Measurements from ENCODE around the gene RIMBP2. TPM values are rescaled to one million over a fixed set of nuclear protein-coding genes. Genes with fewer than 3 reads are reported as not detected.
A peak's percentile ranks its signal among the peaks of the same experiment; 100 is the strongest.

RIMBP2 gene
- total and polyA plus RNA-seq, 9 donors, result 1.1 to 16.2 (median 3.5) TPM

DNA sequence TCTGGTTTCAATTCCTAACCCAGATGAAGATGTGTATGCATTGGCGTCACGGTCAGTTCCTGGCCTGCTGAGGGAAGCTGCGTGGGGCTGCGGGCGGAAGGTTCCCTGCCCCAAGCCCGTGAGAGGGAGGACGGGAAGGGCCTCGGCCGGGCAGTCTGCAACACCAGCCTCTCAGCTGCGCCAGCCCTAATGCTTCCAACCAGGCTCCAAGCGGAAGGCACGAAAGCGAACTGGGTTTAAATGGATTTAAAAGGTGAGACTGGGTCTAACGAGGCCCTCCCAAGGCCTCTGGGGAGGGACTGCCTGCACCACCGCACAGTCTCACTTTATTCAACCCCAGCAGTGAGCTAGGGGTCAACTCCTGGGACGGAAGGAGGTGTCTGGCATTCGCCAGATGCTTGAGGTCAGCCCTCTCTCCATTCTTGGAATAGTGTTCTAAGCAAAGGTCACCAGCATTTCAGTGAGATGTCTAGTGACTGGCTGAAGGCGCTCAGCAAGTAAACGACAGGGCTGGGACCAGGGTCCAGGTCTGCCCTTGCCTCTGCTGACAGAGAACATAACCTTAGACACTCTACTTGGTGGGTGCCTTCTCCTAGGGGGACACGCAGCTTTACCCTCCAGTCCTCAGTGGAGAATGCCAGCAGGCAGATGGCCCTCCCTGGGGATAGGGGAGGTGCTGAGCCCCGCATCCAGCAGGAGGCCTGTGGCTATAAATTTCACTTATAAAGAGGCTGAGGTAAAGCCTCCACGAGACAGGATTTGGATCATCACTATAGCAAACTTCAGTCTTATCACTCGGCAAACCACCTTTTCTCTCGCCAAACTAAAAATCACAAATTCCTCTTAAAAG lies 286.2 kb downstream of the RIMBP2 start:
- TF ChIP-seq POLR2A (IDR thresholded peaks at IDR 0.05) (no peak), CTCF (IDR thresholded peaks at IDR 0.05) (no peak), EP300 (IDR thresholded peaks at IDR 0.05) (no peak)
- 73 to 78% (median 75%) methylated on average over 24 of the region's 24 CpGs for WGBS, 3 donors
- intact Hi-C loops (cut with DNase I), result no loop called here

DNA sequence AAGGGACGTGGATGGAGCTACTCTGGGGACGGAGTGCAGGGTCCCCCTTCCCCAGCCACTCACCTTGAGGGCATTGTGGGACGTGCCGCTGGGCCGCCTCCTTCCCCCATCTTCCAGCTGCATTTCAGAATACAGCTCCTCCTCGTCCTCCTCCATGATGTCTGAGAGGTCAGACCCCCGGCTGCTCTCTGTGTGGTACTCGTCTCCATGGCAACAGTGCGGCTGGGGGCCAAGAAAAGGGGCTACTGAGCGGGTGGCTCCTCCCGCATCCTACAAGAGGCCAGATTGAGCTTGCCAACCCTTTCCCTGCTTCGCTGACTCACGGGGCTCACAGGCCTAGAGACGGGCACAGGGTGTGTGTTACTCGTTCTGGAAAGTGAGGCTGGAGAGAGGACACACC lies 288.0 kb downstream of the RIMBP2 start:
- H3K27me3 ChIP-seq, result no peaks in the 10 kb centered on the region
- H3K36me3 ChIP-seq, result no peaks in the 10 kb centered on the region
- TF ChIP-seq EP300 (IDR thresholded peaks at IDR 0.05), result no peak
- no peak for TF ChIP-seq POLR2A (IDR thresholded peaks at IDR 0.05)
- no peak for TF ChIP-seq CTCF (IDR thresholded peaks at IDR 0.05)
- intact Hi-C loops (cut with DNase I), result no loop called here
- H3K4me3 ChIP-seq, result no peak overlapping the region
- H3K4me1 ChIP-seq (ENCODE audit: insufficient read depth), result no peaks in the 10 kb centered on the region
- no peaks in the 10 kb centered on the region for H3K9me3 ChIP-seq
- no peak overlapping the region for H3K27ac ChIP-seq
- peak in 1 of 5 donors; percentile 17 for DNase-seq
- 55 to 63% (median 62%) methylated on average over 15 of the region's 15 CpGs for WGBS, 3 donors

More for the DNA sequence above, 286.2 kb downstream of the RIMBP2 start:
- Histone ChIP-seq H3K4me3 (no peak overlapping the region), H3K4me1 (ENCODE audit: insufficient read depth) (no peaks in the 10 kb centered on the region), H3K27me3 (no peaks in the 10 kb centered on the region), H3K36me3 (no peaks in the 10 kb centered on the region), H3K27ac (no peak overlapping the region), H3K9me3 (no peaks in the 10 kb centered on the region)
- peak in 1 of 5 donors; percentile 8 for DNase-seq

GRCh38 chr12:130427381-130427887 lies 288.7 kb downstream of the RIMBP2 start:
- no peaks in the 10 kb centered on the region for H3K4me1 ChIP-seq (ENCODE audit: insufficient read depth)
- no peak for DNase-seq
- intact Hi-C loops (cut with DNase I), result no loop called here
- no peak overlapping the region for H3K4me3 ChIP-seq
- no peaks in the 10 kb centered on the region for H3K9me3 ChIP-seq
- TF ChIP-seq POLR2A (IDR thresholded peaks at IDR 0.05) (no peak), EP300 (IDR thresholded peaks at IDR 0.05) (no peak), CTCF (IDR thresholded peaks at IDR 0.05) (no peak)
- WGBS, 3 donors, result 92 to 95% (median 95%) methylated on average over 18 of the region's 18 CpGs
- H3K36me3 ChIP-seq, result no peaks in the 10 kb centered on the region
- no peaks in the 10 kb centered on the region for H3K27me3 ChIP-seq
- no peak overlapping the region for H3K27ac ChIP-seq

- intact Hi-C loops (cut with DNase I), result no loop called here
- Histone ChIP-seq H3K9me3 (no peaks in the 10 kb centered on the region), H3K27ac (no peak overlapping the region), H3K4me1 (ENCODE audit: insufficient read depth) (no peaks in the 10 kb centered on the region), H3K36me3 (no peaks in the 10 kb centered on the region), H3K4me3 (no peak overlapping the region), H3K27me3 (no peaks in the 10 kb centered on the region)
- no peak for DNase-seq
- no peak for TF ChIP-seq EP300 (IDR thresholded peaks at IDR 0.05)
- TF ChIP-seq POLR2A (IDR thresholded peaks at IDR 0.05), result no peak
- no peak for TF ChIP-seq CTCF (IDR thresholded peaks at IDR 0.05)
- WGBS, 3 donors, result 89 to 91% (median 90%) methylated on average over 20 of the region's 20 CpGs
Observed at GRCh38 chr12:130425698-130426245, 290.3 kb downstream of the RIMBP2 start.
